ENCODE data around the gene OASL. TPM values are rescaled to one million over a fixed set of nuclear protein-coding genes. Genes with fewer than 3 reads are reported as not detected.
A peak's percentile ranks its signal among the peaks of the same experiment; 100 is the strongest.

Gene OASL
- polyA plus RNA-seq, 4 donors = 0.08 to 0.22 (median 0.13) TPM; not detected in 1

GRCh38 chr12:120971299-120972180 lies 67.5 kb downstream of the OASL start:
- peak in 1 of 4 donors; percentile 41 for DNase-seq (ENCODE audit: low read depth in 4 of 4, low spot score in 2 of 4)

GRCh38 chr12:120970310-120970709 lies 68.7 kb downstream of the OASL start:
- no peak for DNase-seq (ENCODE audit: low read depth in 4 of 4, low spot score in 2 of 4)

Other genes starting within 250 kb of the OASL start
- gene SPPL3, start 134.9 kb downstream of the OASL start, polyA plus RNA-seq (ENCODE audit: insufficient read length in 4 of 4) = 10 to 100 TPM; 74.2 to 86.5 (median 79.6) TPM
- gene HNF1A, start 60.7 kb downstream of the OASL start, polyA plus RNA-seq (ENCODE audit: insufficient read length in 4 of 4) = 10 to 100 TPM; 12.2 to 24.9 (median 17.2) TPM
- 10 to 100 TPM; 15.7 to 21.8 (median 19.5) TPM for gene C12orf43, start 22.8 kb downstream of the OASL start, polyA plus RNA-seq (ENCODE audit: insufficient read length in 4 of 4)
- gene P2RX7, start 93.6 kb upstream of the OASL start, polyA plus RNA-seq (ENCODE audit: insufficient read length in 4 of 4) = 1 to 10 TPM in 3 of 4 donors, under 1 TPM in 1; 0.73 to 1.1 (median 1.0) TPM
- gene P2RX4, start 170.9 kb upstream of the OASL start, polyA plus RNA-seq (ENCODE audit: insufficient read length in 4 of 4) = 10 to 100 TPM; 30.2 to 38.3 (median 34.4) TPM

All from left renal cortex interstitium (tissue), 4 donors.